Stimulated activated naive CD8-positive, alpha-beta T cell treated with anti-CD3 and anti-CD28 coated beads, Interleukin-15, Interleukin-2, amounts not matched to agents 100 ng/mL and 50 ng/mL, for 24 hours (primary cell): ENCODE measurements around the gene ELOF1.

ENCODE experiments used
- H3K27ac Mint-ChIP-seq: one replicate; pipeline ENCODE4 v1.8.0; 2021; ENCODE audit warnings: mild to moderate bottlenecking, mixed read lengths
- H3K27me3 Mint-ChIP-seq: one replicate; pipeline ENCODE4 v1.8.0; 2021; ENCODE audit warnings: mixed read lengths
- H3K36me3 Mint-ChIP-seq: one replicate; pipeline ENCODE4 v1.8.0; 2021; ENCODE audit warnings: low read depth, mixed read lengths
- H3K4me1 Mint-ChIP-seq: one replicate; pipeline ENCODE4 v1.8.0; 2021; ENCODE audit warnings: low read depth, mixed read lengths
- H3K4me3 Mint-ChIP-seq: one replicate; pipeline ENCODE4 v1.8.0; 2021; ENCODE audit warnings: mild to moderate bottlenecking, mixed read lengths
- H3K9me3 Mint-ChIP-seq: one replicate; pipeline ENCODE4 v1.8.0; 2021; ENCODE audit warnings: mixed read lengths

ELOF1 gene

DNA sequence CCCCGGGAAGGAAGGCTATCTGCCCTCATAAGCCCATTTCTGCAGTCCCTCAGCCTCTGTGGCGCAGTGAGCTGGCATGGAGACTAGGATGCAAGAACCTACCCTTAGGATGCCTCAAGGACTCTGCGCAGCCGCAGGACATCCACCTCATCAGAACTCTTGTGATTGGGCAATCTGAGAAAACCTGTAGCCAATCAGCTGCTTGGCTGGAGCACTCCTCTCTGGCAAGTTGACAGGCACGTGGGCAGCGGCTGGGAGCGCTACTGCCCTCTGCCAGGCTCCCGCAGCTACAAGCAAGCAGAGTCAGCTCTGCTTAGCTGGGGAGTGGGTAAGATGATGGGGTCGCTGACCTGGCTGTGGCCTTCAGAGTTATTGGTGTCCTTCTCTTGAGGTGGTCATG is 28.6 kb downstream of the ELOF1 start:
- no peaks in the 10 kb centered on the region for H3K36me3 Mint-ChIP-seq
- H3K9me3 Mint-ChIP-seq, result no peaks in the 10 kb centered on the region
- H3K27me3 Mint-ChIP-seq, result no peaks in the 10 kb centered on the region
- no peak overlapping the region for H3K4me3 Mint-ChIP-seq
- no peak overlapping the region for H3K27ac Mint-ChIP-seq
- peaks cover 42% of the 10 kb centered on the region for H3K4me1 Mint-ChIP-seq

DNA sequence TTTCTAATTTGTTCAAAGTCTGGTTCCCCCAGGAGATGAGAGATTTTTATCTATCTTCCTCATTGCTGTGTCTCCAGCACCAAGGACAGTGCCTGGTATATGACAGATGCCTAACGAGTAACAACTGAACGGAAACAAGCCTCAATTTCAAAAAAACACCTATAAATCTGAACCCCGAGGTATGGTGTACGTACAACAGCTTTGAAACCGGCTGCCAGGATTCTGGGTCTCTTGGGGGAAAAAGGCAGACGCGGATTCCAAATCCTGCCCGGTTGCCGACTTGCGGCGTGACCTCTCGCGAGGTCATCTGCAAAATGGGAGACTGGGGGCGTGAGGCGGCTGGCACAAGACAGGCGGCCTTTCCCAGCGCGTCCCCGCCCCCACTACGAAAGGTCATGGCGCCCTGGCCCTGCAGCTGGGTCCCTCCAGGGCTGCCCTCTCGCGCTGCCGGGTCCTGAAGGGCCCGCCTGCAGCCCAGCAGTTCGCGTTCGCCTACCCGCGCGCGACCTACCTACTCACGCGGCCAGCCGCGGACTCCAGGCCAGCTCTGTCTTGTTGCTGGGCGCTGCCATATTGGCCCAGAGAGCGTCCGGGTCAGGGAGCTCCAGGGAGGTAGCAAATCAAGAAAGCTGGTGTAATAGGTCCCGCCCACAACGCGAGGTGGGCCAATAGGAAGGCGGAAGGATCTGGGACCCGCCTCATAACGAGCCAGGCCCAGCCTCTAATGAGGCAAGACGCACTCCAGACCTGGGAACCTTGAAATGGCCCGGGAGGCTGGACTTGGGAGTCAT is 30.3 kb downstream of the ELOF1 start, which contains the start of gene ECSIT:
Gene ECSIT, minus strand, starts transcription at position 584 of the 791 bp plus-strand sequence. CDS start 9,964 bp downstream, outside the sequence.
- Mint-ChIP-seq H3K36me3 (no peaks in the 10 kb centered on the region), H3K27me3 (no peaks in the 10 kb centered on the region), H3K9me3 (no peaks in the 10 kb centered on the region), H3K4me1 (peaks cover 36% of the 10 kb centered on the region), H3K27ac (peak within 1 kb of the TSS; percentile 93), H3K4me3 (peak within 1 kb of the TSS; percentile 98)

DNA sequence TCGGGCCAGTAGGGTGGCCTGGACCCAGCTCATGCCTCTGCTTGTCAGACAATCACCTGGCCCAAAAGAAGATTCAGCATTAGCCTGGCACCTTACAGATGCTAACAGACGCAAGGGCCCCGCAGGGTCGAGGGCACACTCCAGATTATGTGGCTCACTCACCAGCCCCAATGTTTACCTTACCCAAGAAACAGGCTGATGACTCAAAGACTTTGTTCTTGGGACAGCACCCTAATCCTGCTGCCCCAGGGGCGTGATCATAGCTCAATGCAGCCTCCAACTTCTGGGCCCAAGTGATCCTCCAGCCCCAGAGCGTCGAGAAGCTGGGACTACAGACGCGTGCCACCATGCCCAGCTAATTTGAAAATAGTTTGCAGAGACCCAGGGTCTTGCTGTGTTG is 39.9 kb downstream of the ELOF1 start:
- Mint-ChIP-seq H3K36me3 (peaks cover 23% of the 10 kb centered on the region), H3K27me3 (no peaks in the 10 kb centered on the region), H3K9me3 (no peaks in the 10 kb centered on the region), H3K27ac (no peak overlapping the region), H3K4me3 (no peak overlapping the region), H3K4me1 (no peaks in the 10 kb centered on the region)

DNA sequence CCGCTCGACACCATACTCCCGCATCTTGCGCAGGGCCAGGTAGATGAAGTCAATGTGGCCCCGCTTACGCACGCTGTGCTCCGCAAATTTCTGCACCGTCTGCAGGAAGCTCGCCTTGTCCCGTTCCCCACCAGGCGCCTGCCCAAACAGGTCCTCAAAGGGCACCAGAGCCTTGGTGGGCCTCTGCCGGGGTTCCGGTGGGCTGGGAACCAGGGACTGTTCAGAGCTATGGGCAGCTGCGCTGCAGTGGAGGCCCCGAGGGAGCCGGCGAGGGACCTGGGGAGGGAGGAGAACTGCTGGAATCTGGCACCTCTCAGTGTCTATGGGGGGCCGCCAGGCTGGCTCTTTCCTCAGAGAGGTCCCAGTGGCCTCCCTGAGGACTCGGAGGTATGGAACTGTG is 45.1 kb downstream of the ELOF1 start:
- H3K9me3 Mint-ChIP-seq, result no peaks in the 10 kb centered on the region
- H3K36me3 Mint-ChIP-seq, result peaks cover 31% of the 10 kb centered on the region
- H3K4me1 Mint-ChIP-seq, result no peaks in the 10 kb centered on the region
- H3K4me3 Mint-ChIP-seq, result no peak overlapping the region
- H3K27ac Mint-ChIP-seq, result no peak overlapping the region
- H3K27me3 Mint-ChIP-seq, result no peaks in the 10 kb centered on the region

DNA sequence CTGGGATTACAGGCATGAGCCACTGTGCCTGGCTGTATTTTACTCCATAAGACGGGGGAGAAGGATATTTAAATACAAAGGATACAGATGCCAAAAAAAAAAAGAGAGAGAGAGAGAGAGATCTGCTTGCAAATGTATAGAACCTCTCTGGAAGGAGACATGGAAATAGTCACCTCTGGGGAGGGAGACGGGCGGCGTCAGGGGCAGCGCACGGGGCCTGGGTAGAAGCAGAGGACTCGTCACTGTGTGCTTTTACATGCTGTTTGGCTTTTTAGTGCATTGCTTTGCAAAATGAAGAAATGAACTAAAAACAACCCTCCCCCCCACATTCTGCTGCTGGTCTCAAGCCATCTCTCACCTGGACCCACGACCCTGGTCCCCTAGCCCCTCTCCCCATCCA is 48.6 kb downstream of the ELOF1 start:
- no peaks in the 10 kb centered on the region for H3K9me3 Mint-ChIP-seq
- H3K4me1 Mint-ChIP-seq, result peaks cover 17% of the 10 kb centered on the region
- H3K4me3 Mint-ChIP-seq, result no peak overlapping the region
- no peak overlapping the region for H3K27ac Mint-ChIP-seq
- H3K27me3 Mint-ChIP-seq, result no peaks in the 10 kb centered on the region
- peaks cover 19% of the 10 kb centered on the region for H3K36me3 Mint-ChIP-seq

DNA sequence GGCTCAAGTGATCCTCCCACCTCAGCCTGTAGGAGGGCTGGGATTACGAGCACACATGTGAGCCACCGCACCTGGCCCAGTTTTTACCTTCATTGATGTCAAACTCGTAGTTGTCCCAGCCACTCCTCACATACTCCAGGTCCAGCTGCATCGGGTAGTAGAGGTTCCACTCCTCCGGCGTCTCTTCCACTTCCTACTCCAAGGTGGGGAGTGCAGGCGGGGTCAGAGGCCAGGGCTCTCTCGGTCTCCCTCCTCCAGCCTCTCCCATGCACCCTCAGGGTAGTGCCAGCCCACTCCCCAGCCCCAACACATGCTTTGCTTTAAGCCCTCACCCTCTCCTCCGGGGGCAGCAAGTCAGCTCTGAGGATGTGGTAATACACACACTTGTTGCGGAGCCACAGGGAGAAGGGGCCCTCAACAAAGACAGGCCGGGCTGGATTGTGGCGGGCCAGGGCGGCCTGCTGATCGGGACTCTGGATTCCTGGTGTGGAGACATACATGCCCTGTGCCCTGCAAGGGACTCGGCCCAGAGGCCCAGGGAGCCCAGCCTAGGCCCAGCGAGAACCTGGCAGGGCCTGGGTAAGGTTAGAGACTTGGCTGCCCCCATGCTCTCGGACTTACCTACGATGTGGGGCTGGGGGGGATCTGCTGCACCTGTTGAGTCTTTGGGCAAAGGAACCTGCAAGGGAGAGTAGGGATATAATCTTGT is 51.5 kb downstream of the ELOF1 start:
- Mint-ChIP-seq H3K27me3 (no peaks in the 10 kb centered on the region), H3K4me3 (peak overlapping the region; percentile 87), H3K36me3 (peaks cover 16% of the 10 kb centered on the region), H3K27ac (no peak overlapping the region), H3K4me1 (peaks cover 25% of the 10 kb centered on the region), H3K9me3 (no peaks in the 10 kb centered on the region)

DNA sequence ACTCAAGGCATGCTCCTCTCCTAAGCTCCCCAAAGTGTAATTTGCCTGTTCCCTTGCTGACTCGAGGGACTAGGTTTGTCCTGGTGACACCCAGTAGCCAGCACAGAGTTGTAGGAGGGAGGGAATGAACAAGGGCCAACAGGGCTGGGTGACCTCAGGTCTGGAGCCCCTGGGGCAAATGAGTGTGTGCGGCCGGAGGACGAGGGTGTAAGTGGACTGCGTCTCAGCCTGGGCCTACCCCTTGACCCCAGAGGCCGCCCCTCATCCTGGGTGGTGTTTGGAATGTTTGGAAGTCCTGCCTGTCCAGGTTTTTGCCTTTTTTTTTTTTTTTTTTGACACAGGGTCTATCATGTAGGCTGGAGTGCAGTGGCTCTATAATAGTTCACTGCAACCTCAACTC is 52.1 kb downstream of the ELOF1 start:
- peak overlapping the region; percentile 93 for H3K27ac Mint-ChIP-seq
- peaks cover 25% of the 10 kb centered on the region for H3K4me1 Mint-ChIP-seq
- H3K36me3 Mint-ChIP-seq, result peaks cover 16% of the 10 kb centered on the region

DNA sequence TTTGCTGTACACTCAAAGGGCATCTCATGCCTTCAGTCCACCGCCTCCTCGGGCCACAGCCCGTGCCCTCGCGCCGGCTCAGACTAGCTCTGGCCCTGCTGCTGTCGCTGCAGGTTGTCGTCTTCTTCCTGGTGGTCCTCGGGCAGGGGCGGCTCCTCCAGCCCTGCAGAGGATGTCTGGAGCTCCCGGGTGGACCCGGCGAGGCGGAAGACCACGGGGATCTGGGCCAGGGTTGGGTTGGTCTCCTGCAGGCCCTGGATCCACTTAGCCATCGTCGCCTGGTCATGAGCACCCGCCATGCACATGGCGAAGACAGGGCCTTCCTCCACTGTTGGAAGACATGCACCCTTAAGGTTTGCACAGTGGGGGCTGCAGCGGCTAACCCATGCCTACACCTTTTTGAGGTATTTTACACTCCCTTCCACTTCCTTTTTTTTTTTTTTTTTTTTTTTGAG is 52.9 kb downstream of the ELOF1 start:
- Mint-ChIP-seq H3K9me3 (no peaks in the 10 kb centered on the region), H3K4me3 (peak overlapping the region; percentile 87), H3K36me3 (peaks cover 12% of the 10 kb centered on the region)

More for the DNA sequence above, 52.1 kb downstream of the ELOF1 start:
- Mint-ChIP-seq H3K9me3 (no peaks in the 10 kb centered on the region), H3K4me3 (peak overlapping the region; percentile 87), H3K27me3 (no peaks in the 10 kb centered on the region)

DNA sequence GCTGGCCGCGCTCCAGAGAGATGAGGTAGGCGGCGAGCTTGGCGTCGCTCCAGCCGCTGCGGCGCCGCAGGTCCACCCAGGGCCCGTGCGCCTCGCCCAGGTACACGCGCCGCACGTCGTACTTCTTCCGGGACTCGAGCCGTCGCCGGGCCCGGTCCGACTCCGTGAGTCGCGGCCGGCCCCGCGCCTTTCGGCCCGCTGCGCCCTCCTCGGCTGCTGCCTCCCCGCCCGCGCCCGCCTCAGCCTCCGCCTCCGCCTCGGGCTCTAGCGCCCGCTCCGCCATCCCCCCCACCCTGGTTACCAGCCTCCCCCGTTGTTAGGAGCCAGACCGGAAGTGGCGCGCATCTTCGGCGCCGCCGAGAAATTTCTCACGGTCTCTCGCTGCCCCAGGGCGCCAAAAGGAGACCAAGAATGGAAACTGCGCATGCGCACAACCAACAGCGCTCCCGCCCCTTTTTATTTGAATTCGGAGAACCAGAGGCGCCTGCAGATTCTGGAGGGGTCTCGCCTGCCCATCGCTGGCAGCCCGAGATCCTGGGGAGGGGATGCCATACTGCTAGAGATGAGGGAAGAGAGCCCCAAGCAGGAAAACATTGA is 53.4 kb downstream of the ELOF1 start, which contains the start of gene ZNF653:
Gene ZNF653, minus strand, starts transcription at position 336 of the 597 bp plus-strand sequence. Its CDS starts 53 bp downstream, at position 283.
- Mint-ChIP-seq H3K27me3 (no peaks in the 10 kb centered on the region), H3K4me3 (peak within 1 kb of the TSS; percentile 87), H3K36me3 (peaks cover 9% of the 10 kb centered on the region), H3K9me3 (no peaks in the 10 kb centered on the region), H3K4me1 (peaks cover 25% of the 10 kb centered on the region), H3K27ac (peak within 1 kb of the TSS; percentile 93)

More for the DNA sequence above, 52.9 kb downstream of the ELOF1 start:
- Mint-ChIP-seq H3K4me1 (peaks cover 25% of the 10 kb centered on the region), H3K27me3 (no peaks in the 10 kb centered on the region), H3K27ac (peak overlapping the region; percentile 93)

DNA sequence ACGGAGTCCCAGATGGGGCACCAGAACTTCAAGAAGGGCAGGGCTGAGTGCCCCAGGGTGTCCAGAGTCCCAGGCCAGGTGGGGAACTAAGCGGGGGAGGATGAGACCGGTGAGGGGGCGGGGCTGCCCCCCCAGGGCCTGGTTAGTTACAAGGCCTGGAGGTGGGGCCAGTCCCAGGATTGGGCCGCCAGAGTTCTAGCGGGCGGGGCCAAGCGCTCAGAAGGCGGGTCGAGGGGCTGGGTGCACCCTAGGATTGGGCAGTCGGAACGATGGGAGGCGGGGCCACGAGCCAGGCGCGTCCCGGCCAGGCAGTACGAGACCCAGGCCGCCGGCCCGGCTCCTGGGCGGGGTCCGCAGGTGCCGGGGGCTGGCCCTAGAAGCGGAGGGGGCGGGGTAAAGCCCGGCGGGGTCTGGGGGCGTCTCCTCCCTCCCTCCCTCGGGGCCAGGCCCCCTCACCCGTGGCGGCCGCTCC is 54.0 kb downstream of the ELOF1 start:
- Mint-ChIP-seq H3K9me3 (no peaks in the 10 kb centered on the region), H3K36me3 (peaks cover 9% of the 10 kb centered on the region), H3K27me3 (no peaks in the 10 kb centered on the region)

DNA sequence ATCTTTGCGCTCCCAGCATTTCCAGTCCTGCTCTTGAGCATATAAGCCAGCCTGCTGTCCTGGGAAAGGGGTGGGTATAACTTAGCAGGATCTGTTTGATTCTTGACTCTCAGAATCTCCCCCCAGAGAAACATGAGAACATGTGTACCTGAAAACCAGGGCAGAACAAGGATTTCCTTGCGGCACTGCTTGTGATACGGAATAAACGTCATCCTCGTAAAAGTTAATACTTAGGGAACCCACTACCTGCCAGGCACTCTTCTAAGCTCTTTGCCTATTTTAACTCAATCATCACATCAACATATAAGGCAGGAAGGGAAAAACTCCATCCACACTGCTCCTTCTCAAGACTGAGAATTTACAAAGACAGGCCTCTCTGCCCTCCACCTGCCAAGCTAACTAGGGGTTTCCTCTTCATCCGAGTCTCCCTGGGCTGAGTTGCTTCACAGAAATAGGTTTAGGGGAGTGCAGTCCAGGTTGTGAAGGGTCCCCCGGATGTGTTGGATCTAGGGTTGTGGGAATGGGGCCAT is 54.5 kb downstream of the ELOF1 start:
- H3K4me1 Mint-ChIP-seq, result peaks cover 25% of the 10 kb centered on the region
- peaks cover 14% of the 10 kb centered on the region for H3K36me3 Mint-ChIP-seq
- H3K27ac Mint-ChIP-seq, result peak overlapping the region; percentile 76
- H3K9me3 Mint-ChIP-seq, result no peaks in the 10 kb centered on the region
- no peaks in the 10 kb centered on the region for H3K27me3 Mint-ChIP-seq
- peak overlapping the region; percentile 87 for H3K4me3 Mint-ChIP-seq

More for the DNA sequence above, 54.0 kb downstream of the ELOF1 start:
- Mint-ChIP-seq H3K4me3 (peak overlapping the region; percentile 87), H3K27ac (peak overlapping the region; percentile 76), H3K4me1 (peaks cover 25% of the 10 kb centered on the region)
